Loucy (cell line): ENCODE measurements around the gene RPS23.

Experiments
- EZH2phosphoT487 ChIP-seq: fragments of 200-600 bp; IDR thresholded peaks from 2 replicates; pipeline ENCODE4 v1.6.1; 2018; ENCODE audit warnings: antibody characterized with exemption, mild to moderate bottlenecking, moderate library complexity, borderline replicate concordance
- TF ChIP-seq, protein P1 (sequence below): fragments of 200-600 bp; sonication (generic); conservative IDR thresholded peaks from 2 replicates; pipeline ENCODE4 v1.5.1; 2014; ENCODE audit warnings: mild to moderate bottlenecking, antibody characterized with exemption, low read length

DNA sequence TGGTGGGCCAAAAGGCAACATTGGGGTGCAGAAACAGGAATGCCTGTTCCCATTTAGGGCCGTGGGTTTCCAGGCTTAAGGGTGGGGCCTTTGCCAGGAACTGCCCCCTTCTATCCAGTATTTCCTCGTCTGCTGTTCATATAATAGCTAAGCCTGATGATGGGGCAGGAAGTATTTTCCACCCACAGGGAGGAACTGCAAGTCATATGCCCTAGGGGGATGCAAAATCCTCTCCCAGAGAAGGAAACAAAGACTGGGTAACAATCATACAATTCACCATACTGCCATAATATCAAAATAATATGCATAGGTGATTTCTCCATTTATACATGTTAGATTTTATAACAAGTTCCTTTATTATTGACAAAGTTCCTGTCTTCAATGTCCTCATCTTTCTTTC is 20.5 kb upstream of the RPS23 start:
- TF ChIP-seq, protein P1, sequence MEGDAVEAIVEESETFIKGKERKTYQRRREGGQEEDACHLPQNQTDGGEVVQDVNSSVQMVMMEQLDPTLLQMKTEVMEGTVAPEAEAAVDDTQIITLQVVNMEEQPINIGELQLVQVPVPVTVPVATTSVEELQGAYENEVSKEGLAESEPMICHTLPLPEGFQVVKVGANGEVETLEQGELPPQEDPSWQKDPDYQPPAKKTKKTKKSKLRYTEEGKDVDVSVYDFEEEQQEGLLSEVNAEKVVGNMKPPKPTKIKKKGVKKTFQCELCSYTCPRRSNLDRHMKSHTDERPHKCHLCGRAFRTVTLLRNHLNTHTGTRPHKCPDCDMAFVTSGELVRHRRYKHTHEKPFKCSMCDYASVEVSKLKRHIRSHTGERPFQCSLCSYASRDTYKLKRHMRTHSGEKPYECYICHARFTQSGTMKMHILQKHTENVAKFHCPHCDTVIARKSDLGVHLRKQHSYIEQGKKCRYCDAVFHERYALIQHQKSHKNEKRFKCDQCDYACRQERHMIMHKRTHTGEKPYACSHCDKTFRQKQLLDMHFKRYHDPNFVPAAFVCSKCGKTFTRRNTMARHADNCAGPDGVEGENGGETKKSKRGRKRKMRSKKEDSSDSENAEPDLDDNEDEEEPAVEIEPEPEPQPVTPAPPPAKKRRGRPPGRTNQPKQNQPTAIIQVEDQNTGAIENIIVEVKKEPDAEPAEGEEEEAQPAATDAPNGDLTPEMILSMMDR: no peak
- no peak for TF ChIP-seq EZH2phosphoT487
